HG02981 (cell line): ENCODE measurements around the gene EFNA5.
"Not testable (repeated sequence)": the region's sequence is repeated elsewhere in the genome, so short reads cannot be mapped to it uniquely, and the experiment has no call there.

Source experiments
- ATAC-seq: cut with Tn5 transposase; IDR thresholded peaks from one replicate; pipeline ENCODE4 v1.9.1; 2021; ENCODE audit warnings: mild to moderate bottlenecking, moderate library complexity; ENCODE audit not compliant: unreplicated experiment

Gene EFNA5

GRCh38 chr5:107356891-107357290, 313.8 kb downstream of the EFNA5 start:
- no peak for ATAC-seq

DNA sequence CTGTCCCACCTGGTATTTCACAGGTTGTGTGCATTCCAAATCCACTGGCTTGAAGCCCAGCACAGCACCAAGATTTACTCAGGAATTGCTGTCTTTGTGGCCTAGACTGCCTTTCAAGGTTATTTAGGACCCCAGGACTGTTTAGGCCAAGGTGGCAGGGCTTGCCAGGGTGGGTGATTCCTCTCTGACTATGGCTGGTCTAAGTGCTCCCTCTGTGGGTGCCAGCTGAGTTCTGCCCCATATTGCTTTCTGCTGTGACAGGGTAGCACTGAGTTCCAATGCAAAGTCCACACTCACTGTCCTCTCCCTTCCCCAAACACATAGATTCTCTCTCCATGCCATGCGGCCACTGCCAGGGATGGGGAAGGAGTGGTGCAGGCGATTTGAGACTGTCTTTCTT, 318.2 kb downstream of the EFNA5 start:
- ATAC-seq: no peak

DNA sequence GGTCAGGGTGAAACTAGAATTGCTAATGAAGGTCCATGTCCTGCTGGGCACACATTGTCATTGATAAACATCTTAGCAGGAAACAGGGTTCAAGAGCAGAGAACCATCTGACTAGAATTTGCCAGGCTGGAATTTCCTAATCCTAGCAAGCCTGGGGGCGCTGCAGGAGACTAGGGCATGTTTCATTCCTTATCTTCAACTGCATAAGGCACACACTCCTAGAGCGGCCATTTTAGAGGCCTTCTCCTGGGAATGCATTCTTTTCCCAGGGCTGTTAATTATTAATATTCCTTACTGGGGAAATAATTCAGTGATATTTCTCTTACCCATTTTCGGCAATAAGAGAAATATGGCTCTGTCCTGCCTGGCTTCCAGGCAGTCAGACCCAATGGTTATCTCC, 324.2 kb downstream of the EFNA5 start:
- ATAC-seq: not testable (repeated sequence)

GRCh38 chr5:107342371-107342770, 328.4 kb downstream of the EFNA5 start:
- no peak for ATAC-seq

GRCh38 chr5:107341376-107342084, 329.2 kb downstream of the EFNA5 start:
- no peak for ATAC-seq

DNA sequence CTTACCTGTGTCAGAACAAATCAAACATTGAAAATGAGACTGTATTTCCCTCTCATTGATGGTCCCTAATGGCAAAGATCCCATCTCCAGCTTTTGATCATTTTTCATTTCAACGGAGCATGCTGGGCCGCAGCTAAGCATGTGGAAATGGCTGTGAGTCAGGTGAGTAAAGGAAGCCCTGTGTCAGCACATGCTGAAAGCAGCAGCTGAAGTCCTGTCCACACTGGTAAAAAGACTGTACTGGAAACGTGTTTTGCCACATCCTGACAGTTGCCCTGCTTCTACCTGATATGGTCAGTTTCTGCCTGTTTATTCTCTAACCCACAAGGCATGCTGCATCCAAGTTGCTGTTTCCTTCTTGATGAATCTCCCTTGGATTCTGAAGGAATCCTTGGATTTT, 330.1 kb downstream of the EFNA5 start:
- no peak for ATAC-seq

DNA sequence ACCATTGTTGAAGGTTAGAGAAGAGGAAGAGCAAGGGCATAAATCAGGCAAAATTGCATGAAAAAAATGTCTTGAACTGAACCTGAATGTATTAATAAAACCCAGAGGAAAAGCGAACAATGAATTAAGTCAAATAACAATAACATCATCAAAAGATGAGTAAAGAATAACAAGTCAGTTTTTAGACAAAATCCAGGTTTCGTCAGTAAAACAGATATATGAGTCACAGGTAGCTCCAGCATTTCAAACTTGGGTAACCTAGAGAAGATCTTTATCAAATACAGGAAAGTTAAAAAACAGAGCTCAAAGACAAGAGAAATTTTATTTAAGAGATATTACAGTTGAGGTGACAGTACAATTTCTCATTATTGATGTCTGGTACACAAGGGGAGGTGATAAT, 332.4 kb downstream of the EFNA5 start:
- no peak for ATAC-seq

- no peak for ATAC-seq
Measured at GRCh38 chr5:107337281-107337680, 333.5 kb downstream of the EFNA5 start.

GRCh38 chr5:107331882-107332281, 338.9 kb downstream of the EFNA5 start:
- ATAC-seq: no peak

DNA sequence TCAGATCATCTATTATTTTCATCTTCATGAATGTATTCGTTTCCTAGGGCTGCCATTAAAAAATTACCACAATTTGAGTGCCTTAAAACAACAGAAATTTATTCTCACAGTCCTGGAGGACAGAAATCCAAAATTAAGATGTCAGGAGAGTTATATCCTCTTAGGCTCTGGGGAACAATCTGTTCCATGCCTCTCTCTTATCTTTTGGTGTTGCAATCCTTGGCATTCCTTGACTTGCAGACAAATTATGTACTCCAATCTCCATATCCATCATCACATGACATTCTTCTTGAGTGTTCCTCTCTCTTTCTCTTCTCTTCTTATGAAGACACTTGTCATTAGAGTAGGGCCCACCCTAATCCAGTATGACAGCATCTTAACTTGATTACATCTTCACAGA, 339.4 kb downstream of the EFNA5 start:
- ATAC-seq: no peak

DNA sequence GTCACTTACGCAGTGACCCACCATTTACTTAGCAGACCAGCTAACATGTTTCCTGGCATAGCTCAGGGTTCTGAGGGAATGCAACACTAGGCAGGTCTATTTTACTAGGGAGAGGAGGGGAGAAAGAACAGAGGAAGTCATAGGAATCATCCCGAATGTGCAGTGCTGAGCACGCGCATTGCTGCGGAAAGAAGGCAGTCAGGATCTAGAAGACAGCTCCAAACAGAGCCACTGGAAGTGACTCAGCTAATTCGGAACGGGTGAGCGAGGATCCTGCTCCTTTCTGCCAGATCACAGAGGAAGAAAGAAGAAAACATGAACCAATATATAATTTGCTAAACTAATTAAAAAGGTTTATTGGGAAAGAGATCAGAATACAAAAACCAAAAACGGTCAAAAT, 339.8 kb downstream of the EFNA5 start:
- ATAC-seq: no peak

DNA sequence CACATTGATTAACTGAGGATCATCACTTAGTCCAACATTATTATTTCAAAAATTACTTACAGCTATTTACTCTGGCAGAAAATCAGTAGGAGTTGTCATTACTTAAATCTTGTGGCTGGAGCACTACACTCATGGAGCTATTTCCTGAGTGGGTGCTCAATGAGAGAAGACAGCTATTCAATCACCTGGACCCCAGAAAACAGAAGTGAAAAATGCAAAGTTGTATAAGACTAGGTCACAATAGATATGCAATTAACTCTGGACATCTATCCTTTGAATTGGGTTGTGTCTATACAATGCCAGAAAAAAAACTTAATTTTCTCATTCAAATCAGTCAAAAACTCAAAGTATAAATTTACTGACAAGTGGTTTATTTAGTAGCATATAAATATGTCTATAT, 340.9 kb downstream of the EFNA5 start:
- peak; percentile 83 for ATAC-seq
